Bronchial epithelial cell (primary cell): ENCODE measurements around the gene STK32C. TPM values are rescaled to one million over a fixed set of nuclear protein-coding genes. Genes with fewer than 3 reads are reported as not detected.

Experiments
- DNase-seq: peaks from one replicate; pipeline ENCODE4 v3.0.0-alpha.2; 2010; ENCODE audit warnings: low read depth
- FAIRE-seq: peaks from 2 replicates; lab custom pipeline; 2011; peaks lifted over from hg19 to GRCh38; lab: Jason Lieb, UNC
- H3K27me3 ChIP-seq: 2 replicates; pipeline ENCODE4 v1.5.1; 2011; ENCODE audit warnings: low read length; ENCODE audit not compliant: control insufficient read depth, insufficient read depth
- H3K36me3 ChIP-seq: 2 replicates; pipeline ENCODE4 v1.5.1; 2011; ENCODE audit warnings: low read length; ENCODE audit not compliant: control insufficient read depth, insufficient read depth
- H3K4me3 ChIP-seq: 2 replicates; pipeline ENCODE4 v1.5.1; 2011; ENCODE audit warnings: mild to moderate bottlenecking, low read depth, low read length, control low read depth
- CTCF ChIP-seq: IDR thresholded peaks from 2 replicates; pipeline ENCODE4 v1.5.1; 2011; ENCODE audit warnings: mild to moderate bottlenecking, moderate library complexity, low read length, control low read depth, inconsistent platforms; ENCODE audit not compliant: insufficient read depth, severe bottlenecking
- total RNA-seq: library from RNA; depleted of rRNA; stranded (reverse); fragments of >200 nt; gene quantifications from 2 replicates; pipeline ENCODE4 v1.2.1, GENCODE V29; 2014

Gene STK32C
- total RNA-seq, 1 donor from 2014 or later, result 9.7 TPM

DNA sequence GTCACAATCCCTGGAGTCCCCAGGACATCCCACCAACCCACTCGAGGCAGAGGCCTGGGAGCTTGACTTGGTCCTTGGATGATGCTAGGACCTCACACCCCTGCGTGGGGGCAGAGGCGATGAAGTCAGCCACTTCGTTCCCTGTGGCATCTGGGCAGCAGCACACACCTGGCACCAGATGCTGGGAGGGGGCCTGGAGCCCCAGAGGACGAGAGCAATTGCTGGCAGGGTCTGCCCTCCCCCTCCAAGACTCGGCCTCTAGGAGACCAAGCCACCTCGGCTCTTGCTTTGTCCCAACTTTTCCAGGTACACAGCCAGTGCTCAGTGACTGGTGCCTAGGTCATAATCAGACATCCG is 81.9 kb downstream of the STK32C start:
- no peak for FAIRE-seq
- H3K27me3 ChIP-seq, result no peaks in the 10 kb centered on the region
- TF ChIP-seq CTCF, result no peak
- no peak for DNase-seq
- H3K4me3 ChIP-seq, result no peak overlapping the region
- H3K36me3 ChIP-seq, result no peaks in the 10 kb centered on the region

DNA sequence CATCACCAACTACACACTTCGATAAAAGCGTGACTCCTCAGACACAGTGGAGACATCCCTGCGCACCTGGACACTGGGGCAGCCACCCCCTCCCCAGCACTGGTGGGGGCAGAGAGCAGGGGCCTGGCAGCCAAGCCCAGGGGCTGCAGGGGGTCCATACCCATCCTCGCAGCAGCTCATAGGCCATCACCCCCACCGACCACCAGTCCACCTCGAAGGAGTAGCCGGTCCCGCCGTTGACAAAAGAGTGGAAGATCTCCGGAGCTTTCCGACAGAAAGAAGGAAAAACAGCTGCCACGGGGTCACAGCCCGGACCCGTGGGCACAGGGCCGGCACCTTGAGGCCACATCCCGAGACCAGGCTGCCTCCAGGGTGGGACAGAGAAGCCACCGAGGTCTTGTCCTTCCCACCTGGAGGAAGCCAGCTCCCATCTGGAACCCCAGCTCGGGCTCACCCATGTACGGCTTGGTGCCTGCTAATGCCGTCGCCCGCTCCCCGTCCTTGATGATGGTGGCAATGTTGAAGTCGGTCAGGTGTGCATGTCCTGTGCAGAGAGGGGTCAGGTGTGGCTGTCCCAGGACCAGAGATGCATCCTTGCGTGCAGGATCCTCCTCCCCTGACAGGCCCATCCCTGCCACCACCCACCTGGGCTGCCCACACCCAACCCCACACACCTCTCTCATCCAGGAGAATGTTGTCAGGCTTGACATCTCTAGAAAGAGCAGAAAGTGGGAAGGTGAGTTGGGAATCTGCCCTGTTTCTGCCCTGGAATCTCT is 82.5 kb downstream of the STK32C start:
- TF ChIP-seq CTCF, result no peak
- no peak for FAIRE-seq

DNA sequence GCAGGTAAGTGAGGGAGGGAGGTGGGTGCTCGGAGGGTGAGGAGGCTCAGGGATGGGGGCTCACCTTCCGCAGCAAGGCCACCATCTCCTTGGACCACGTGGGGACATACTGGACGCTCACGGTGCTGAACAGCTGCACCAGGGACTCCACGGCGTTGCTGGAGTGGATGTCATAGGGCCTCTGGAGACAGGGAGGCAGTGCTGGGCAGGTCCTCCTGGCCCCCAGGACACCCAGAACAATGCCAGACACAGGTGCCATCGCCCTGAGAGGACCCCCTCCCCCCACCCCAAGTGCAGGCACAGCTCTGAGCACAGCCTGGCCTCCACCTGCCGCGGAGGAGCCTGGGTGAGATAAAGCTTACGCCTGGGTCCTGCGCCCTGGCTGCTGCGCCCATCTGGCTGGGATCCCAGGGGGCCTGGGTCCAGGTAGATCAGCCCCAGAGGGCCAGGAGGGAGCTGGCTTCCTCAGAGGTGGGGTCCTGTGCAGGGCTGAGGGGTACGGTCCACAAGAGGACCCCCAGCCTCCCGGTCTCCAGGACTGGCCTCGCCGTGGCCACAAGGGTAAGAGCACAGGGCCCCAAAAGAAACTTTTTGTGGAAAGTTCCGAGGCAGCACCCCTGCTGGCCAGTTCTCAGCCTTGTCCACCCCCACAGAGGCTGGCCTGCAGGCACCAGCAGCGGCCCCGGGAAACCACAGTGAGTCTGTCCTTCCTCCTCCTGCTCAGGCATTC is 83.2 kb downstream of the STK32C start:
- no peaks in the 10 kb centered on the region for H3K36me3 ChIP-seq
- DNase-seq (no peak), FAIRE-seq (no peak)
- H3K27me3 ChIP-seq, result no peaks in the 10 kb centered on the region
- no peak overlapping the region for H3K4me3 ChIP-seq
- TF ChIP-seq CTCF, result no peak

More for the DNA sequence above, 82.5 kb downstream of the STK32C start:
- H3K4me3 ChIP-seq, result no peak overlapping the region
- H3K27me3 ChIP-seq, result no peaks in the 10 kb centered on the region
- DNase-seq, result no peak
- H3K36me3 ChIP-seq, result no peaks in the 10 kb centered on the region

- DNase-seq, result no peak
- Histone ChIP-seq H3K36me3 (no peaks in the 10 kb centered on the region), H3K27me3 (no peaks in the 10 kb centered on the region), H3K4me3 (no peak overlapping the region)
- TF ChIP-seq CTCF, result no peak
- no peak for FAIRE-seq
Observed at GRCh38 chr10:132223611-132224342, 84.0 kb downstream of the STK32C start.

DNA sequence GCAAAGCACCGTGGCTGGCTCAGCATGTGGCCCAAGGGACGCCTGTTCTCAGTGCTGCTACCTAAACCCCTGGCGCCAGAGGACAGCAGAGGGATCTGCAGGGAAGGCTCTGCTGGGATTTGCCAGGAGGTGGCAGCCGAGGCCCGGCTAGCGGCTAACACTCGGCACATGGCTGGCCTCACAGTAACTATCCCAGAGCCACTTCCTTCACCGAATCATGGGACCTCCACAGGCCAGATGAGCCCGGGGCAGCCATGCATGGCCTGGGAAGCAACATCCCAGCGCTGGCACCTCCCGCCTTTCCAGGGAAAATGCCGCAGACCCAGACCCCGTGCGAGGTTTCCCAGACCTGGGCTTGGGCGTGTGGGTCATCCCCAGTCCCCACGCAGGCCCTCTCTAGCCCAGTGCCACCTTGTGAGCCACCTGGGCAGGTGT is 84.6 kb downstream of the STK32C start:
- Histone ChIP-seq H3K27me3 (no peaks in the 10 kb centered on the region), H3K36me3 (no peaks in the 10 kb centered on the region), H3K4me3 (no peak overlapping the region)
- peak; percentile 48 for DNase-seq
- no peak for FAIRE-seq
- TF ChIP-seq CTCF, result peak; percentile 99
